ENCODE results near the gene THOC3.
A peak's percentile ranks its signal among the peaks of the same experiment; 100 is the strongest.
"Not testable (repeated sequence)": the region's sequence is repeated elsewhere in the genome, so short reads cannot be mapped to it uniquely, and the experiment has no call there.

Gene THOC3

DNA sequence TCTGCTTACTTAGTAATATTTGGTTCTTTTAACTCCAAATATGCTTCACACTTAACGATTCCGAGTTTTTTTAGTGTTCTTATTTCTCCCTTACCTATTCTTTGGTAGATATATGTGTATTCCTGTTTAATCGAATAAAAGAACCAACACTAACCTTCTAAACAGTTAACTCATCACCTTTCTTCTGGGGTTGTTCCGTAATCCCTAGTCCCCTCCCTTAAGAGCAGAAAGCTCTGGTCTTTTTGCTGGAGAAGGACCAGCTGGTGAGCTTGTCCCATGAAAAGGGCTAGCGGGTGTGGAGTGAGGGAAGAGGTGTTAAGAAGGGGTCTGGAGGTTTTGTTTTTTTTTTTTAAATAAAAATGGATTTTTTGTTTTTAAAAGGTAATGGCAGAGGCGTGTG, 266 bp upstream of the THOC3 start:
- H3K14ac ChIP-seq (ENCODE audit: low read length in 2 of 2); H3K4me2 ChIP-seq (ENCODE audit: low read length, poor library complexity, severe bottlenecking); H3K23ac ChIP-seq (ENCODE audit: low read length in 2 of 2); H2BK12ac ChIP-seq (ENCODE audit: low read length in 2 of 2); DNase-seq; H3K4ac ChIP-seq (ENCODE audit: low read depth in 1 of 2, low read length in 2 of 2); H3K4me1 ChIP-seq (ENCODE audit: control insufficient read depth, insufficient read depth, low read depth, low read length); H3K9me3 ChIP-seq (ENCODE audit: control insufficient read depth, low read length); H2AFZ ChIP-seq (ENCODE audit: low read depth, low read length); H4K91ac ChIP-seq (ENCODE audit: low read length); H3K27ac ChIP-seq (ENCODE audit: low read length, poor library complexity, severe bottlenecking); H2BK5ac ChIP-seq (ENCODE audit: low read depth, low read length, poor library complexity, severe bottlenecking); H4K8ac ChIP-seq (ENCODE audit: low read length); H2AK5ac ChIP-seq (ENCODE audit: low read length, severe bottlenecking); H3K27me3 ChIP-seq (ENCODE audit: control insufficient read depth in 1 of 2, insufficient read depth in 1 of 2, low read length in 2 of 2); H3K36me3 ChIP-seq (ENCODE audit: control insufficient read depth in 1 of 2, insufficient read depth in 2 of 2, low read depth in 1 of 2, low read length in 2 of 2); H3K18ac ChIP-seq (ENCODE audit: low read depth in 1 of 2, low read length in 2 of 2); H3K79me1 ChIP-seq (replicated peaks; ENCODE audit: low read length, poor library complexity, severe bottlenecking); H2BK120ac ChIP-seq (ENCODE audit: low read depth, low read length); H2BK15ac ChIP-seq (ENCODE audit: low read depth, poor library complexity, severe bottlenecking): not testable (repeated sequence)
- peak overlapping the region; percentile 62 for H3K9ac ChIP-seq (ENCODE audit: low read length)
- WGBS: 8% methylated on average over 2 of the region's 6 CpGs
- peak overlapping the region in 1 of 2 experiments; percentile 79 for H3K4me3 ChIP-seq (ENCODE audit: insufficient read depth in 1 of 2, low read depth in 1 of 2, low read length in 2 of 2)

- not testable (repeated sequence) for H4K8ac ChIP-seq (ENCODE audit: low read length); H3K14ac ChIP-seq (ENCODE audit: low read length in 2 of 2); H3K36me3 ChIP-seq (ENCODE audit: control insufficient read depth in 1 of 2, insufficient read depth in 2 of 2, low read depth in 1 of 2, low read length in 2 of 2); H3K9me3 ChIP-seq (ENCODE audit: control insufficient read depth, low read length); H2BK120ac ChIP-seq (ENCODE audit: low read depth, low read length); H3K79me1 ChIP-seq (replicated peaks; ENCODE audit: low read length, poor library complexity, severe bottlenecking); H3K23ac ChIP-seq (ENCODE audit: low read length in 2 of 2); H3K18ac ChIP-seq (ENCODE audit: low read depth in 1 of 2, low read length in 2 of 2); H2BK15ac ChIP-seq (ENCODE audit: low read depth, poor library complexity, severe bottlenecking); H3K9ac ChIP-seq (ENCODE audit: low read length); H2BK5ac ChIP-seq (ENCODE audit: low read depth, low read length, poor library complexity, severe bottlenecking); H3K27ac ChIP-seq (ENCODE audit: low read length, poor library complexity, severe bottlenecking); H2AFZ ChIP-seq (ENCODE audit: low read depth, low read length); DNase-seq; H3K4me3 ChIP-seq (ENCODE audit: insufficient read depth in 1 of 2, low read depth in 1 of 2, low read length in 2 of 2); H2AK5ac ChIP-seq (ENCODE audit: low read length, severe bottlenecking); H3K4me2 ChIP-seq (ENCODE audit: low read length, poor library complexity, severe bottlenecking); H3K27me3 ChIP-seq (ENCODE audit: control insufficient read depth in 1 of 2, insufficient read depth in 1 of 2, low read length in 2 of 2); H2BK12ac ChIP-seq (ENCODE audit: low read length in 2 of 2); H3K4me1 ChIP-seq (ENCODE audit: control insufficient read depth, insufficient read depth, low read depth, low read length); H3K4ac ChIP-seq (ENCODE audit: low read depth in 1 of 2, low read length in 2 of 2); H4K91ac ChIP-seq (ENCODE audit: low read length)
- WGBS: no CpG with 5 or more reads among the region's 8 CpGs
These were observed 5.8 kb downstream of the THOC3 start for GRCh38 chr5:175962329-175962728.

DNA sequence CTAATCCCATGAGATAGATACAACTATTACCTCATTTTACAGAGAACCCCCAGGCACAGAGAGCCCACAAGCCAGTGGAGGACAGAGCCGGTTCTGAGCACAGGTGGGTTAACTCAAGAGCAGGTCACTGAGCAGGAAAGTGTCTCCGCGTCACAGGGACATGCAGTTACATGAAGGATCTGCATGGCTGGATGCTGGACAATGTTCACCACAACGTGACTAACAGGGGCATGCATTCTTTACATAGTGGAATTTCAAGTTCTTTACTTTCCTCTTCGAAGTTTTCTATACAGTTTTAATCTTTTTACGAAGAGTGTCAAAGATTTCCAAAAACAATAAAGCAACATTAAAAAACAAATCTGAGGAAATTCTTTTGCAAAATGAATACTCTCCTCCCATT, 7.9 kb downstream of the THOC3 start:
- not testable (repeated sequence) for H3K4me1 ChIP-seq (ENCODE audit: control insufficient read depth, insufficient read depth, low read depth, low read length); H3K23ac ChIP-seq (ENCODE audit: low read length in 2 of 2); H2BK5ac ChIP-seq (ENCODE audit: low read depth, low read length, poor library complexity, severe bottlenecking); H3K4me2 ChIP-seq (ENCODE audit: low read length, poor library complexity, severe bottlenecking); H3K27ac ChIP-seq (ENCODE audit: low read length, poor library complexity, severe bottlenecking); H4K91ac ChIP-seq (ENCODE audit: low read length); DNase-seq; H2AFZ ChIP-seq (ENCODE audit: low read depth, low read length); H3K27me3 ChIP-seq (ENCODE audit: control insufficient read depth in 1 of 2, insufficient read depth in 1 of 2, low read length in 2 of 2); H3K79me1 ChIP-seq (replicated peaks; ENCODE audit: low read length, poor library complexity, severe bottlenecking); H2AK5ac ChIP-seq (ENCODE audit: low read length, severe bottlenecking); H3K9ac ChIP-seq (ENCODE audit: low read length); H2BK15ac ChIP-seq (ENCODE audit: low read depth, poor library complexity, severe bottlenecking); H3K9me3 ChIP-seq (ENCODE audit: control insufficient read depth, low read length); H4K8ac ChIP-seq (ENCODE audit: low read length); H3K14ac ChIP-seq (ENCODE audit: low read length in 2 of 2); H3K4me3 ChIP-seq (ENCODE audit: insufficient read depth in 1 of 2, low read depth in 1 of 2, low read length in 2 of 2); H3K36me3 ChIP-seq (ENCODE audit: control insufficient read depth in 1 of 2, insufficient read depth in 2 of 2, low read depth in 1 of 2, low read length in 2 of 2); H2BK12ac ChIP-seq (ENCODE audit: low read length in 2 of 2); H3K18ac ChIP-seq (ENCODE audit: low read depth in 1 of 2, low read length in 2 of 2); H3K4ac ChIP-seq (ENCODE audit: low read depth in 1 of 2, low read length in 2 of 2); H2BK120ac ChIP-seq (ENCODE audit: low read depth, low read length)
- WGBS: no CpG with 5 or more reads among the region's 6 CpGs

DNA sequence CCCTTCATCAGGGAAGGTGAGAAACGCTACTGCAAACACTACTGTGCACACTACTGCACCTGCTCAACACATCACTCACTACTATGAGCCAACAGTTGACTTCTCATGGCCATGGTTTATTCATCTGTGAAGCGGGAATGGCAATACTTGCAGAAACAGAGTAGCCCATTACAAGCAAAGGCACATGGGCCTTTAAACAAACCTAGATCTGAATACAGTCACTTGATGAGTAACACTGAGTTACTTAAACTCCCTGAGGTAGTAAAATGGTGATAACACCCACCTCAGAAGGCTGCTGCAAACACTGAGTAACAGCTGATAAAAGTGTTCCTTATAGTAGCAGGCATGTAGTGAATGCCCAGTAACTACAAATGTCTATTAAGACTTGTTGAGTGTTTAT, 9.6 kb downstream of the THOC3 start:
- DNase-seq; H3K9me3 ChIP-seq (ENCODE audit: control insufficient read depth, low read length); H2BK120ac ChIP-seq (ENCODE audit: low read depth, low read length); H3K4ac ChIP-seq (ENCODE audit: low read depth in 1 of 2, low read length in 2 of 2); H3K9ac ChIP-seq (ENCODE audit: low read length); H2BK5ac ChIP-seq (ENCODE audit: low read depth, low read length, poor library complexity, severe bottlenecking); H4K91ac ChIP-seq (ENCODE audit: low read length); H2BK12ac ChIP-seq (ENCODE audit: low read length in 2 of 2); H3K36me3 ChIP-seq (ENCODE audit: control insufficient read depth in 1 of 2, insufficient read depth in 2 of 2, low read depth in 1 of 2, low read length in 2 of 2); H3K27me3 ChIP-seq (ENCODE audit: control insufficient read depth in 1 of 2, insufficient read depth in 1 of 2, low read length in 2 of 2); H3K18ac ChIP-seq (ENCODE audit: low read depth in 1 of 2, low read length in 2 of 2); H4K8ac ChIP-seq (ENCODE audit: low read length); H3K14ac ChIP-seq (ENCODE audit: low read length in 2 of 2); H3K4me1 ChIP-seq (ENCODE audit: control insufficient read depth, insufficient read depth, low read depth, low read length); H2AK5ac ChIP-seq (ENCODE audit: low read length, severe bottlenecking); H2BK15ac ChIP-seq (ENCODE audit: low read depth, poor library complexity, severe bottlenecking); H3K79me1 ChIP-seq (replicated peaks; ENCODE audit: low read length, poor library complexity, severe bottlenecking); H2AFZ ChIP-seq (ENCODE audit: low read depth, low read length); H3K4me3 ChIP-seq (ENCODE audit: insufficient read depth in 1 of 2, low read depth in 1 of 2, low read length in 2 of 2); H3K23ac ChIP-seq (ENCODE audit: low read length in 2 of 2); H3K27ac ChIP-seq (ENCODE audit: low read length, poor library complexity, severe bottlenecking); H3K4me2 ChIP-seq (ENCODE audit: low read length, poor library complexity, severe bottlenecking): not testable (repeated sequence)
- WGBS: 100% methylated on average over 2 of the region's 2 CpGs
